Measurements from ENCODE around the gene TDP1. TPM values are rescaled to one million over a fixed set of nuclear protein-coding genes. Genes with fewer than 3 reads are reported as not detected.

The TDP1 gene
- total and polyA plus RNA-seq, 2 of the 13 experiments (the other 11 are each of a cell fraction or from before 2014, with no cell fraction given): 16.4 to 31.2 TPM

DNA sequence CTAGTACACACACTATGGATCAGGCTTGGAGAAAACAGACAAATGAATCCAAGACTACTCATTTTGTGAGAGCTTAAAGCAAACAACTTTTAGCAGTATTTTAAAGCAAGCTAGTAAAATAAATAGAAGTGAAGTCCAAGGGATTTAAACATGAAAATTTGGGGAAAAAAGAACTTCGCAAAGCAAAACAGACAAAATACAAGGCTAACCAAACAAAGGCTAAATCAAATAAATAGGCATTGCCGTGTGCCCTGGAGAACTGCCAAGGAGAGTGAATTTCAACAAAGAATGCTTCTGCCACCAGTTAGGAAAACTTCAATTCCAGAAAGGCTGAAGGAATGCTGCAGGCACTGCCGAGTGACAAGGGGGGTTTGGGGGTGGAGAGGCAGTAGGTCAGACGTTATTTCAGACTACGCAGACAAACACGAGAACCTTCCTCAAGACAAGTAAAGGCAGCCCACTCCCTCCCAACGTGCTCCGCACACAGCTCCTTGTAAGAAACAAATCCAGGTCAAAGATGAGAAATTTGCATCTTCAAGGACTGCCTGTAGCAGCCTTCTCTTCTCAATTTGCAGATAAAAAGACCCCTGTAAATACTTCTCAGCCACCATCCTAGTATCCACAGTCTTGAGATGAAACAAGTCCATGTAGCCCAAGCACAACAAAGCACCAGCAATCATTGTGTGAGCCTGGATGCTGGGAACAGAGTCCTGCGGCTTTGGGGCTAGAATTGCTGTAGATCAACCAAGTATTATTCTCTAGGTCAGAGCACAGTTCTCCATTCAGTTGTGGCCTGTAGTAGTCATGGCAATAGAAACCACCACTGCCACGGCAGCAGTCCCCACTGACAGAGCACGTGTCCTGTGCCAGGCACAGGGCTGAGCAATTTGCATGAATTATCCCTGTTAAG lies 44.5 kb upstream of the TDP1 start (continued):
- TF ChIP-seq JUND (CRISPR knock-in tag; IDR thresholded peaks at IDR 0.05) (no peak), PLRG1 (conservative IDR thresholded peaks at IDR 0.05) (no peak), KLF12 (CRISPR knock-in tag; IDR thresholded peaks at IDR 0.05; ENCODE audit: borderline replicate concordance) (no peak), BRD4 (CRISPR knock-in tag; IDR thresholded peaks at IDR 0.05) (0 out of 2 replicates have a peak, but pooled peaks have one; percentile 57), CEBPB (IDR thresholded peaks at IDR 0.05; ENCODE audit: borderline replicate concordance, low read depth, low read length) (no peak), HNF4G (IDR thresholded peaks at IDR 0.05; ENCODE audit: borderline replicate concordance, low read depth, low read length) (peak; percentile 31; the same call in 1 of the 2 replicates), HNF4G (CRISPR knock-in tag; IDR thresholded peaks at IDR 0.05; ENCODE audit: borderline replicate concordance, low read depth) (no peak), RFX3 (CRISPR knock-in tag; IDR thresholded peaks at IDR 0.05) (peak; percentile 65), FOXA3 (CRISPR knock-in tag; IDR thresholded peaks at IDR 0.05) (peak; percentile 77), ZBTB8A (CRISPR knock-in tag; IDR thresholded peaks at IDR 0.05; ENCODE audit: borderline replicate concordance, low read depth) (no peak), MED8 (CRISPR knock-in tag; IDR thresholded peaks at IDR 0.05; ENCODE audit: insufficient replicate concordance) (no peak), DMAP1 (CRISPR knock-in tag; IDR thresholded peaks at IDR 0.05) (no peak), ZNF20 (CRISPR knock-in tag; IDR thresholded peaks at IDR 0.05) (no peak), ZNF24 (IDR thresholded peaks at IDR 0.05) (no peak), ZNF839 (CRISPR knock-in tag; IDR thresholded peaks at IDR 0.05; ENCODE audit: borderline replicate concordance) (no peak)
- TF ChIP-seq, protein P1, sequence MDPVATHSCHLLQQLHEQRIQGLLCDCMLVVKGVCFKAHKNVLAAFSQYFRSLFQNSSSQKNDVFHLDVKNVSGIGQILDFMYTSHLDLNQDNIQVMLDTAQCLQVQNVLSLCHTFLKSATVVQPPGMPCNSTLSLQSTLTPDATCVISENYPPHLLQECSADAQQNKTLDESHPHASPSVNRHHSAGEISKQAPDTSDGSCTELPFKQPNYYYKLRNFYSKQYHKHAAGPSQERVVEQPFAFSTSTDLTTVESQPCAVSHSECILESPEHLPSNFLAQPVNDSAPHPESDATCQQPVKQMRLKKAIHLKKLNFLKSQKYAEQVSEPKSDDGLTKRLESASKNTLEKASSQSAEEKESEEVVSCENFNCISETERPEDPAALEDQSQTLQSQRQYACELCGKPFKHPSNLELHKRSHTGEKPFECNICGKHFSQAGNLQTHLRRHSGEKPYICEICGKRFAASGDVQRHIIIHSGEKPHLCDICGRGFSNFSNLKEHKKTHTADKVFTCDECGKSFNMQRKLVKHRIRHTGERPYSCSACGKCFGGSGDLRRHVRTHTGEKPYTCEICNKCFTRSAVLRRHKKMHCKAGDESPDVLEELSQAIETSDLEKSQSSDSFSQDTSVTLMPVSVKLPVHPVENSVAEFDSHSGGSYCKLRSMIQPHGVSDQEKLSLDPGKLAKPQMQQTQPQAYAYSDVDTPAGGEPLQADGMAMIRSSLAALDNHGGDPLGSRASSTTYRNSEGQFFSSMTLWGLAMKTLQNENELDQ (CRISPR knock-in tag; IDR thresholded peaks at IDR 0.05; ENCODE audit: borderline replicate concordance): no peak
- TF ChIP-seq, protein P2, sequence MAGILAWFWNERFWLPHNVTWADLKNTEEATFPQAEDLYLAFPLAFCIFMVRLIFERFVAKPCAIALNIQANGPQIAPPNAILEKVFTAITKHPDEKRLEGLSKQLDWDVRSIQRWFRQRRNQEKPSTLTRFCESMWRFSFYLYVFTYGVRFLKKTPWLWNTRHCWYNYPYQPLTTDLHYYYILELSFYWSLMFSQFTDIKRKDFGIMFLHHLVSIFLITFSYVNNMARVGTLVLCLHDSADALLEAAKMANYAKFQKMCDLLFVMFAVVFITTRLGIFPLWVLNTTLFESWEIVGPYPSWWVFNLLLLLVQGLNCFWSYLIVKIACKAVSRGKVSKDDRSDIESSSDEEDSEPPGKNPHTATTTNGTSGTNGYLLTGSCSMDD (CRISPR knock-in tag; IDR thresholded peaks at IDR 0.05): no peak
- TF ChIP-seq, protein P3, sequence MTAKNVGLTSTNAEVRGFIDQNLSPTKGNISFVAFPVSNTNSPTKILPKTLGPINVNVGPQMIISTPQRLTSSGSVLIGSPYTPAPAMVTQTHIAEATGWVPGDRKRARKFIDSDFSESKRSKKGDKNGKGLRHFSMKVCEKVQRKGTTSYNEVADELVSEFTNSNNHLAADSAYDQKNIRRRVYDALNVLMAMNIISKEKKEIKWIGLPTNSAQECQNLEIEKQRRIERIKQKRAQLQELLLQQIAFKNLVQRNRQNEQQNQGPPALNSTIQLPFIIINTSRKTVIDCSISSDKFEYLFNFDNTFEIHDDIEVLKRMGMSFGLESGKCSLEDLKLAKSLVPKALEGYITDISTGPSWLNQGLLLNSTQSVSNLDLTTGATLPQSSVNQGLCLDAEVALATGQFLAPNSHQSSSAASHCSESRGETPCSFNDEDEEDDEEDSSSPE (CRISPR knock-in tag; IDR thresholded peaks at IDR 0.05): no peak
- TF ChIP-seq, protein P4, sequence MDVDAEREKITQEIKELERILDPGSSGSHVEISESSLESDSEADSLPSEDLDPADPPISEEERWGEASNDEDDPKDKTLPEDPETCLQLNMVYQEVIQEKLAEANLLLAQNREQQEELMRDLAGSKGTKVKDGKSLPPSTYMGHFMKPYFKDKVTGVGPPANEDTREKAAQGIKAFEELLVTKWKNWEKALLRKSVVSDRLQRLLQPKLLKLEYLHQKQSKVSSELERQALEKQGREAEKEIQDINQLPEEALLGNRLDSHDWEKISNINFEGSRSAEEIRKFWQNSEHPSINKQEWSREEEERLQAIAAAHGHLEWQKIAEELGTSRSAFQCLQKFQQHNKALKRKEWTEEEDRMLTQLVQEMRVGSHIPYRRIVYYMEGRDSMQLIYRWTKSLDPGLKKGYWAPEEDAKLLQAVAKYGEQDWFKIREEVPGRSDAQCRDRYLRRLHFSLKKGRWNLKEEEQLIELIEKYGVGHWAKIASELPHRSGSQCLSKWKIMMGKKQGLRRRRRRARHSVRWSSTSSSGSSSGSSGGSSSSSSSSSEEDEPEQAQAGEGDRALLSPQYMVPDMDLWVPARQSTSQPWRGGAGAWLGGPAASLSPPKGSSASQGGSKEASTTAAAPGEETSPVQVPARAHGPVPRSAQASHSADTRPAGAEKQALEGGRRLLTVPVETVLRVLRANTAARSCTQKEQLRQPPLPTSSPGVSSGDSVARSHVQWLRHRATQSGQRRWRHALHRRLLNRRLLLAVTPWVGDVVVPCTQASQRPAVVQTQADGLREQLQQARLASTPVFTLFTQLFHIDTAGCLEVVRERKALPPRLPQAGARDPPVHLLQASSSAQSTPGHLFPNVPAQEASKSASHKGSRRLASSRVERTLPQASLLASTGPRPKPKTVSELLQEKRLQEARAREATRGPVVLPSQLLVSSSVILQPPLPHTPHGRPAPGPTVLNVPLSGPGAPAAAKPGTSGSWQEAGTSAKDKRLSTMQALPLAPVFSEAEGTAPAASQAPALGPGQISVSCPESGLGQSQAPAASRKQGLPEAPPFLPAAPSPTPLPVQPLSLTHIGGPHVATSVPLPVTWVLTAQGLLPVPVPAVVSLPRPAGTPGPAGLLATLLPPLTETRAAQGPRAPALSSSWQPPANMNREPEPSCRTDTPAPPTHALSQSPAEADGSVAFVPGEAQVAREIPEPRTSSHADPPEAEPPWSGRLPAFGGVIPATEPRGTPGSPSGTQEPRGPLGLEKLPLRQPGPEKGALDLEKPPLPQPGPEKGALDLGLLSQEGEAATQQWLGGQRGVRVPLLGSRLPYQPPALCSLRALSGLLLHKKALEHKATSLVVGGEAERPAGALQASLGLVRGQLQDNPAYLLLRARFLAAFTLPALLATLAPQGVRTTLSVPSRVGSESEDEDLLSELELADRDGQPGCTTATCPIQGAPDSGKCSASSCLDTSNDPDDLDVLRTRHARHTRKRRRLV (CRISPR knock-in tag; IDR thresholded peaks at IDR 0.05): no peak

All from HepG2 (cell line).